Gastrocnemius medialis (tissue), 4 donors: ENCODE results near the gene TINAGL1.

Experiments used
- POLR2A ChIP-seq, 2 donors: fragments of 450-650 bp; IDR thresholded peaks; one replicate each; pipeline ENCODE4 v1.6.1; 2017; ENCODE audit warnings: antibody characterized with exemption in 2 of 2, mild to moderate bottlenecking in 2 of 2, moderate library complexity in 2 of 2
- TF ChIP-seq, protein P1 (sequence below), 5 experiments: fragments of 450-650 bp in 3 of 5; fragments of 200-600 bp in 2 of 5; sonication (generic) in 2 of 5; IDR thresholded peaks in 4 of 5; conservative IDR thresholded peaks in 1 of 5; 1 replicate in 4 of 5; 2 replicates in 1 of 5; pipeline ENCODE4 v1.5.1; 2016 to 2019; ENCODE audit warnings: antibody characterized with exemption in 5 of 5, mild to moderate bottlenecking in 3 of 5, moderate library complexity in 3 of 5

DNA sequence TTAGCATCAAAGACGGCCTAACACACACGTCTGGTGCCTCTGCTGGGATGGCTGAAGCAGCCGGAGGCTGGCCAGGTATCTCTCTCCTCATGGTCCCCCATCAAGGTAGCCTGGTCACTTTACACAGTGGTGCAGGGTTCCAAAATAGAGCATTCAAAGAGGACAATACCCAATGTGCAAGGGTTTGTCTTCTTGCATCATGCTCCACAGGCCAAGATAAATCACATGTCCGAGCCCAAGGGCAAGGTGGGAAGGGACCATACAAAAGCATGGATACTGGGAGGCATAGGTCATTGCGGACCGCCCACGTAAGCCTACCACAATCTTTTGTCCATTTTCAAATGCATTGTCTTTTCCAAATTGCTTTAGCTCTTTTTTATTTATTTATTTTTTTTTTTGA is 23.8 kb upstream of the TINAGL1 start:
- TF ChIP-seq, protein P1, sequence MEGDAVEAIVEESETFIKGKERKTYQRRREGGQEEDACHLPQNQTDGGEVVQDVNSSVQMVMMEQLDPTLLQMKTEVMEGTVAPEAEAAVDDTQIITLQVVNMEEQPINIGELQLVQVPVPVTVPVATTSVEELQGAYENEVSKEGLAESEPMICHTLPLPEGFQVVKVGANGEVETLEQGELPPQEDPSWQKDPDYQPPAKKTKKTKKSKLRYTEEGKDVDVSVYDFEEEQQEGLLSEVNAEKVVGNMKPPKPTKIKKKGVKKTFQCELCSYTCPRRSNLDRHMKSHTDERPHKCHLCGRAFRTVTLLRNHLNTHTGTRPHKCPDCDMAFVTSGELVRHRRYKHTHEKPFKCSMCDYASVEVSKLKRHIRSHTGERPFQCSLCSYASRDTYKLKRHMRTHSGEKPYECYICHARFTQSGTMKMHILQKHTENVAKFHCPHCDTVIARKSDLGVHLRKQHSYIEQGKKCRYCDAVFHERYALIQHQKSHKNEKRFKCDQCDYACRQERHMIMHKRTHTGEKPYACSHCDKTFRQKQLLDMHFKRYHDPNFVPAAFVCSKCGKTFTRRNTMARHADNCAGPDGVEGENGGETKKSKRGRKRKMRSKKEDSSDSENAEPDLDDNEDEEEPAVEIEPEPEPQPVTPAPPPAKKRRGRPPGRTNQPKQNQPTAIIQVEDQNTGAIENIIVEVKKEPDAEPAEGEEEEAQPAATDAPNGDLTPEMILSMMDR (IDR thresholded peaks at IDR 0.05 in 4 of 5, conservative IDR thresholded peaks at IDR 0.05 in 1 of 5), result no peak
- TF ChIP-seq POLR2A (IDR thresholded peaks at IDR 0.05), result no peak
